Brain microvascular endothelial cell (primary cell): ENCODE results near the gene BTBD9.

Experiments
- DNase-seq: peaks from one replicate; pipeline ENCODE4 v3.0.0-alpha.2; 2020
- H3K27ac ChIP-seq: fragments of 250-450 bp; sonication (Bioruptor Pico); 2 replicates; pipeline ENCODE4 v1.5.1; 2020; ENCODE audit warnings: mild to moderate bottlenecking, moderate library complexity
- H3K27me3 ChIP-seq: fragments of 250-450 bp; sonication (Bioruptor Pico); replicated peaks from 2 replicates; pipeline ENCODE4 v1.5.1; 2020; ENCODE audit warnings: mild to moderate bottlenecking
- H3K36me3 ChIP-seq: fragments of 250-450 bp; sonication (Bioruptor Pico); replicated peaks from 2 replicates; pipeline ENCODE4 v1.5.1; 2020; ENCODE audit warnings: mild to moderate bottlenecking
- H3K4me3 ChIP-seq: 2 replicates; pipeline ENCODE4 v1.5.1; 2011; ENCODE audit warnings: low read depth, mild to moderate bottlenecking, control low read depth, low read length, moderate library complexity
- CTCF ChIP-seq: IDR thresholded peaks from 2 replicates; pipeline ENCODE4 v1.5.1; 2011; ENCODE audit warnings: low read depth, mild to moderate bottlenecking, moderate library complexity, low read length, control low read depth, inconsistent platforms; ENCODE audit errors: missing control alignments
- in situ Hi-C: cut with HindIII; loops from 2 replicates; pipeline ENCODE4 v1.10.0; 2017; ENCODE audit warnings: low sequenced_read_pairs, low pct_ligation_motif_present

BTBD9 gene

GRCh38 chr6:38423746-38424145 is 216.0 kb downstream of the BTBD9 start:
- Histone ChIP-seq H3K27me3 (no peaks in the 10 kb centered on the region), H3K36me3 (no peaks in the 10 kb centered on the region), H3K27ac (no peak overlapping the region), H3K4me3 (no peak overlapping the region)
- in situ Hi-C loops, result no loop called here
- no peak for DNase-seq
- no peak for TF ChIP-seq CTCF

GRCh38 chr6:38420207-38420606 is 219.5 kb downstream of the BTBD9 start:
- no peak for TF ChIP-seq CTCF
- Histone ChIP-seq H3K27me3 (no peaks in the 10 kb centered on the region), H3K36me3 (no peaks in the 10 kb centered on the region), H3K4me3 (no peak overlapping the region), H3K27ac (no peak overlapping the region)
- in situ Hi-C loops, result no loop called here
- DNase-seq, result no peak

GRCh38 chr6:38417521-38417920 is 222.2 kb downstream of the BTBD9 start:
- no peak for DNase-seq
- Histone ChIP-seq H3K27ac (no peak overlapping the region), H3K4me3 (no peak overlapping the region), H3K27me3 (no peaks in the 10 kb centered on the region), H3K36me3 (no peaks in the 10 kb centered on the region)
- no peak for TF ChIP-seq CTCF
- in situ Hi-C loops, result no loop called here

- no peaks in the 10 kb centered on the region for H3K27me3 ChIP-seq
- no peaks in the 10 kb centered on the region for H3K36me3 ChIP-seq
- DNase-seq, result no peak
- H3K27ac ChIP-seq, result no peak overlapping the region
- in situ Hi-C loops, result no loop called here
- TF ChIP-seq CTCF, result no peak
- no peak overlapping the region for H3K4me3 ChIP-seq
These were observed 224.3 kb downstream of the BTBD9 start for GRCh38 chr6:38415231-38416005.

GRCh38 chr6:38413102-38413800 is 226.5 kb downstream of the BTBD9 start:
- no peak for DNase-seq
- no peaks in the 10 kb centered on the region for H3K36me3 ChIP-seq
- no peaks in the 10 kb centered on the region for H3K27me3 ChIP-seq
- no peak for TF ChIP-seq CTCF
- no peak overlapping the region for H3K4me3 ChIP-seq
- in situ Hi-C loops, result no loop called here
- H3K27ac ChIP-seq, result no peak overlapping the region
